IPS-NIHi7 (cell line): ENCODE results near the gene RAI14.
"Not testable (repeated sequence)": the region's sequence is repeated elsewhere in the genome, so short reads cannot be mapped to it uniquely, and the experiment has no call there.

Source experiments
- DNase-seq: peaks from one replicate; pipeline ENCODE4 v3.0.0; 2012; ENCODE audit warnings: mixed read lengths; ENCODE audit errors: extremely low spot score

The RAI14 gene

DNA sequence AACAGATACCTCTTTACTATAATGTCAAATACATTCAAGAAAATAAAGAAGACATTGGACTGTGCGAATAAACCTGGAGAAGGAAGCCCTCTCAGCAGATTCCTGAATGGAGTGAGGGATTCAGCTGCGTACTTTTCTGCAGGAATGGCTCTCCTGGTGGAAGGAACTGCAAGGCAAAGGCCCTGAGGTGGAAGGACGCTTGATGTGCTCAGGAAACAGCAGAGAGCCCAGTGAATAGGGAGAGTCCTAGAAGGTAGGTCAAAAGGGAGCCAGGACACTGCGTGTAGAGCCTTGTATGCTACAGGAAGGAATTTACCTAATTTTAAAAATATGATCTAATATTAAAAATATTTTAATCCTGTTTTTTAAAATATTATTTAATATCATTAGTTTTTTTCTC lies 114.4 kb downstream of the RAI14 start:
- no peak for DNase-seq

- DNase-seq, result no peak
Measured at GRCh38 chr5:34771076-34771475, 114.9 kb downstream of the RAI14 start.

GRCh38 chr5:34772267-34773098 lies 116.4 kb downstream of the RAI14 start:
- no peak for DNase-seq

DNA sequence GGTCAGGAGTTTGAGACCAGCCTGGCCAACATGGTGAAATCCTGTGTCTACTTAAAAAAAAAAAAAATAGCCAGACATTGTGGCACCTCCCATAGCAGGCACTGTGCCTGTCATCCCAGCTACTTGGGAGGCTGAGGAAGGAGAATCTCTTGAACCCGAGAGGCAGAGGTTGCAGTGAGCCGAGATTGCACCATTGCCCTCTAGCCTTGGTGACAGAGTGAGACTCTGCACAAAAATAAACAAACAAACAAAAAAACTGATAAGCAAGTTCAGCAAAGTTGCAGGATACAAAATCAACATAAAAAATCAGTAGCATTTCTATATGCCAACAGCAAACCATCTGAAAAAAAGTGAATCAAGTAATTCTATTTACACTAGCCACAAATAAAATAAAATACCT lies 118.0 kb downstream of the RAI14 start:
- no peak for DNase-seq

DNA sequence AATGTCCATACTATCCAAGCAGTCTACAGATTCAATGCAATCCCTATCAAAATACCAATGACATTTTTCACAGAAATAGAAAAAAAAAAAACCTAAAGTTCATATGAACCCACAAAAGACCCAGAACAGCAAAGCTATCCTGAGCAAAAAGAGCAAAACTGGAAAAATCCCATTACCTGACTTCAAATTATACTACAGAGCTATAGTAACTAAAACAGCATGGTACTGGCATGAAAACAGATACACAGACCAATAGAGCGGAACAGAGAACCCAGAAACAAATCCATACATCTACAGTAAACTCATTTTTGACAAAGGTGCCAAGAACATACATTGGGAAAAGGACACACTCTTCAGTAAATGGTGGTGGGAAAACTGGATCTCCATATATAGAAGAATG lies 118.5 kb downstream of the RAI14 start:
- not testable (repeated sequence) for DNase-seq

DNA sequence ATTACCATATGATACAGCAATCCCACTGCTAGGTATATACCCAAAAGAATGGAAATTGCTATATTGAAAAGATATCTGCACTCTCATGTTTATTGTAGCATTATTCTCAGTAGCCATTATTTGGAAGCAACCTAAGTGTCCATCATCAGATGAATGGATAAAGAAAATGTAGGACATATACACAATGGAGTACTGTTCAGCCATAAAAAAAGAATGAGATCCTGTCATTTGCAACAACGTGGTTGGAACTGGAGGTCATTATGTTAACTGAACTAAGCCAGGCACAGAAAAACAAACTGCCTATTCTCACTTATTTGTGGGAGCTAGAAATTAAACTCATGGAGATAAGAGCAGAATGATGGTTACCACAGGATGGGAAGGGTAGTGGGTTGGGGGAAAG lies 119.8 kb downstream of the RAI14 start:
- no peak for DNase-seq

DNA sequence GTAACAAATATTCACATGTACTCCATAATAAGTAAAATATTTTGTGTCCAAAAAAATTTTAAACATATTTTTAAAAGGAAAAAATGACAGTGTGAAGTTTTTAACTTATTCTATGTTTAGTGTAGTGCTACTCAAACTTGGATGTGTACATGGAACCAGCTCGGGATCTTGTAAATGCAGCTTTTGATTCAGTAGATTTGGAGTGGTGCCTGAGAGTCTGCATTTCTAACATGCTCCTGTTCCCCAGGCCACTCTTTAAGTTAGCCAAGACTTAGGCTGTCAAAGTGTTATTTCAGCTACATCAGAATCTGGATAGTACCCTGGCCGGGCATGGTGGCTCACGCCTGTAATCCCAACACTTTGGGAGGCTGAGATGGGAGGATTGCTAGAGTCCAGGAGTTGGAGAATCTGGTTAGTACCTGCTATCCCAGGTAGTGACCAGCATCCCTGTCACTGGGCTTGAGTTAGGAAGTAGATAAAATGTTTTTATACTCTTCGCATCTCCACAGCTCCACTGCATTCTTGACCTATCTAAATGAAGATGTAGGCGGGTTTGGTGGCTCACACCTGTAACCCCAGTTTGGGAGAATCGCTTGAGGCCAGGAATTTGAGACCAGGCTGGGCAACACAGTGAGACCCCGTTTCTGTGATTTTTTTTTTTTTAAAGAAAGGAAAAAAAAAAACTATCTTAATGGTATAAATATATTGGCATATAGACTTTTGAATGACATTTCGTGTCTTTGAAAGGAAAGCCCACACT lies 122.1 kb downstream of the RAI14 start:
- no peak for DNase-seq

DNA sequence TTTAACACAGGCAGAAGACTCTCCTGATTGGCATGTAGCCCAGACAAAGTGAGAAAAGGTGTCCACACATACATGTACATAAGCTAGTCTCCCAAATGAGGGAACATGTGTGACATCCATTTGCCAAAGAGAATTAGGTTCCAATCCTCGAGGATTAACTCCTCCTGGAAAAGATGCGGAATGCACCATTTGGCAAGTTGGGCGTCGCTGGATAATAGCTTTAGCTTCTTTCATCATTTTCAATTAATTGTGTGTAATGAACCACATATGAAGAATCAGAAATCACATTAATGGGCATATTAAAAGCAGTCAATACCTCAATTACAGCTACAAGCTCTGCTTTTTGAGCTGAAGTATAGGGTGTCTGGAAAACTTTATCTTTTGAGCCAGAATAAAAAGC lies 127.8 kb downstream of the RAI14 start:
- not testable (repeated sequence) for DNase-seq

DNA sequence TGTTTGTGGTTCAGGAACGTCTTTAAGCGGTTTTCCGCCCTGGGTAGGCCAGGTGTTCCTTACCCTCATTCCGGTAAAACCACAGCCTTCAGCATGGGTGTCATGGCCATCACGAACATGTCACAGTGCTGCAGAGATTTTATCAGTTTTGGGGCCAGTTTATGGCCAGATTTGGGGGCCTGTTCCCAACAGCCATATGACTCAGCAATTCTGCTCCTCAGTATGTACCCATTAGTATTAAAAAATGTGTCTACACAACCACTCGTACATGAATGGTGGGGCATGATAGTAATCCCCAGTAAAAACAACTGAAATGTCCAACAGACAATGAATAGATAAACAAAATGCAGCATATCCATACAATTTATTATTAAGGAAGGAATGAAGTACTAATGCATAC lies 130.9 kb downstream of the RAI14 start:
- DNase-seq, result no peak

DNA sequence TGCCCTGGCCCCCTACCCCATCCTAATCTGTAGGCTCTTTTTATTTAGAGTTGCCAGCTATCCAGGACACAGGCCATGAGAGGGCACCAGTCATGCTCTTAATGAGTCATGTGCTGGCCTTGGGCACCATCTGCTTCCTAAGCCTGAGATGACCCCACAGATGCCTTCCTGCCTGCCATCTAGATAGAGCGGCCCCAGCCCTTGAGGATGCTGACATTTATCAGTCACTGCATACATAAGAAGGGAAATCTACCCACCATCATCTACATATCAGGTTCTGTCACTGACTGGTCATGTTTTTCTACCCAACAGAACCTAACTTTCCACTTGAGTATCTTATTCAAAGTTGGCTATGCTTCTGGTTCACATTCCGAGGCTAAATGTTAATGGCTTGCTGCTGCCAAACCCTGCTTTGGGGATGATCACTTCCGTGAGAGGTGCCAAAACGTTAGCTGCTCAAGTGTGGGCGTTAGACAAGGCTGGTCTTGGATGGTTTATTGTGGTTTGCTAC lies 132.9 kb downstream of the RAI14 start:
- no peak for DNase-seq

GRCh38 chr5:34789639-34790038 lies 133.5 kb downstream of the RAI14 start:
- DNase-seq, result no peak

DNA sequence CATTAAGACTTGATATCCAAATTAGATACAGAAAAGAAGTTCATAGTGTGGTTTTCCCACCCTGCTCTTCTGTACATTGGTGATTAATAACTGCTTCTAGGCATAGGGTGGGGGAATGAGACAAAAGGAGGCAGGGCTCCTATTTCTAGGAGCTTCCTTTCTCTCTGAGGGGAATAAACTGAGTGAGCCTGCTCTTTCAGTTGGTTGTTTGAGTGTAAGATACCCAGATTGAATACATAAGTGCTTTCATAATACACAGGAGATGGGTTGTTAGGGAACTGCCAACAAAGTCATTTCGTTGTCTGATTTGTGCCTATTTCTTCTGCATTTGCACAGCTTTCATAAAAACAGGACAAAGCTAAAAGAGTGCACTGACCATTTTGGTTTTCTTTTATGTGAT lies 133.9 kb downstream of the RAI14 start:
- DNase-seq, result no peak

DNA sequence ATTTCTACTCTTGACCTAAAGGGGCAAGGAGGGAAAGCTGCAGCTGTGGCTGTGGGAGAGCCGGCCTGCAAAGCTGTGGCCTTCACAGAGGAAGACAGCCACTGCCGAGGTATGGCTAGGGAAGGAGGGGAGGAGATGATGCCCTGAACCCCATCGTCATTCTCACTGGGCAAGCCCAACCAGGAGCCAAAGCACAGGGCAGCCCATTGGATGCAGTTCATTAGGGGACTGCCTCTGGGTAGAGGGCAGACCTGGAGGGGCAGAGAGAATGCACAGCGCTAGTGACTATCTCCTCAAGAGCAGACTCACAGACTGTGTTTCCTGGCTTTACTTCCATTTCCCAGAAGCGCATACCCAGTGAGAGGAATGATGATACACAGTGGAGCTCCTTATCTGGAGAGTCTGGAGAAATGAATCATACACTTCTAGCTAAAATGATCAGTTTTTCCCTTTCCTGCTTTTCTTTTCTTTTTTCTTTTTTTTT lies 135.7 kb downstream of the RAI14 start:
- peak; percentile 24 for DNase-seq

DNA sequence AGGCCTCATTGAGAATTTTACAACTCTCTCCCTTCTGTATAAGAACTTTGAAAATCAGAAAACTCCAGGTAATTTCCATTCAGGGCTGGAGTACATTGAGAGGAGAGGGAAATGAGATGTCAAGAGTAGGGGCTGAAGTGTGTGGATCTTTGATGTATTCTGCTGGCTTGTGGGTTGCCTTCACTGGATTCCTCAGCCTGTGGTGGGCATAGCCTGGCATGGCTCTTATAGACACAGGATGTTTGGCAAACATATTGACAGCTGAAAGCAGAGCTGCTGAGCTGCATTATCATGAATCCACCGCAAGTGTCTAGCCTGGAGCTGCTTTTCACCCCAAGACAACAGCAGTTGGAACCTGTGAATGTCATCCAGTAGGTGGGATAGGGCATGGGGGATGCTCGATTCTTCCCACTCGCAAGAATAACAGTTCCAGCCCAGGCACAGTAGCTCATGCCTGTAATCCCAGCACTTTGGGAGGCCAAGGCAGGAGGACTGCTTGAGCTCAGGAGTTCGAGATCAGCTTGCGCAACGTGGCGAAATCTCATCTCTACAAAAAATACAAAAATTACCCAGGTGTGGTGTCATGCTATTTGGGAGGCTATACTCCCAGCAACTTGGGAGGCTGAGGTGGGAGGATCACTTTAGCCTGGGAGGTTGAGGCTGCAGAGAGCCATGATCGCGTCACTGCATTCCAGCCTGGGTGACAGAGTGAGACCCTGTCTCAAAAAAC lies 146.9 kb downstream of the RAI14 start:
- DNase-seq, result no peak

- no peak for DNase-seq
Measured at GRCh38 chr5:34803974-34804732, 148.0 kb downstream of the RAI14 start.

DNA sequence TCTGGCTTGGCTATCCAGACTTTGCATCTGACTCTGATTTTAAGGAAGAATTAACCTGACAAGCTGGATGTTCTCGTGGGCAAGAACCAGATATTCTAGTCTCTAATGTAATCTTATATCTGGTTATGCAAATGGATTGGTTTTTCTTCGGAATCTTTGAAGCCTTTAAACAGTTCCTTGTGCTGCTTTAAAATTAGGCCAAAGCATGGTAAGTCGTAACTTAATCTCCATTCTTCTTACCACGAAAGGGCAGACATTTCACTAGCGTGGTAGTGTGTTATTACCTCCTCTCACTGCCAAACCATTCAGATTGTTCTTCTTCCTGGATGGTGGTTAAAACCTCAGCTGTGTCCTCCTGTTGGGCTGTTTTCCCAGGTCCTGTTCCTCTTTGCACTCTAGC lies 148.8 kb downstream of the RAI14 start:
- DNase-seq, result no peak

DNA sequence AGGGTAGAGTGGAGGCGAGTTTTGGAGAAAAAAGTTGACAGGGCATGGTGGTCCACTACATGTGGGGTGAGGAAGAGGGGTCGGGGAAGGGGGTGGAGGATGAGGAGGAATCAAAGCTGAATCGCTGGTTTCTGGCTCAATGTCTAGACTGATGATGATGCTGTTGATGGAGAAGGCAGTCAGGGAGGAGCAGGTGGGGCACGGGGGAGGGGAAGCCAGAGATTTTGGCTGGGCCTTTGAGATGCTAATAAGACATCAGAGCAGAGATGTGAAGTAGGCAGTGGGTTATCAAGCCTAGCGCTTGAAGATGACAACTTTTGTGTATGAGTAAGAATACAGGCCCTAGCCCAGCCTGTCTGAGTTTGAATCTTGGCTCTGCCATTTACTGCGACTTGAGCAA lies 150.4 kb downstream of the RAI14 start:
- peak; percentile 35 for DNase-seq

DNA sequence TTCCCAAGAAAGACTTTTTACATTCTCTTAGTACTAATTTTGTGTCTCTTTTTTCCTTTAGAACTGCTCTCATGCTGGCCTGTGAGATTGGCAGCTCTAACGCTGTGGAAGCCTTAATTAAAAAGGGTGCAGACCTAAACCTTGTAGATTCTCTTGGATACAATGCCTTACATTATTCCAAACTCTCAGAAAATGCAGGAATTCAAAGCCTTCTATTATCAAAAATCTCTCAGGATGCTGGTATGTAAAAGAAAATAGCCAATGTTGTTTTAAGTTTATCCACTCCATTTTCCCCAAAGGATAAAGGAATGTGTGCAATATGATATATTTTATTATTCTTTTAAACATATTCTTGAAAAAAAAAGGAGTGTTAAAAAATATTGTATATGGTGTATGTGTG lies 155.6 kb downstream of the RAI14 start:
- DNase-seq, result no peak

DNA sequence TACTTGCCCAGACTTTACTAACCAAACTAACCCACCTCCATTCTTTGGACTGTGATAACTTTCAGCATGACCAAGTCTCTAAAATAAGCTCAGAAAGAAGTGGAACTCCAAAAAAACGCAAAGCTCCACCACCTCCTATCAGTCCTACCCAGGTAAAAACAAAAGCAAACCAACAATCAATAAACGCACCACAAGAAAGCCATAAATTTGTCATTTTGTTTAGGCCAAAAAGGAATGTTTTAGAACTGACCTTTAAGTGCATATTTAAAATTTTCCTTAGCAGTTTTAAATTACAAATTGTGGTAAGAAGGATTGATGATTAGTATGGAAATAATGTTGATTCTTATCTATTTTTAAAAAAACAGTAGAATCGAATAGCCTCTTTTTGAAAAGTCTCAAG lies 157.4 kb downstream of the RAI14 start:
- DNase-seq, result no peak

GRCh38 chr5:34817558-34818351 lies 161.6 kb downstream of the RAI14 start:
- DNase-seq, result no peak

DNA sequence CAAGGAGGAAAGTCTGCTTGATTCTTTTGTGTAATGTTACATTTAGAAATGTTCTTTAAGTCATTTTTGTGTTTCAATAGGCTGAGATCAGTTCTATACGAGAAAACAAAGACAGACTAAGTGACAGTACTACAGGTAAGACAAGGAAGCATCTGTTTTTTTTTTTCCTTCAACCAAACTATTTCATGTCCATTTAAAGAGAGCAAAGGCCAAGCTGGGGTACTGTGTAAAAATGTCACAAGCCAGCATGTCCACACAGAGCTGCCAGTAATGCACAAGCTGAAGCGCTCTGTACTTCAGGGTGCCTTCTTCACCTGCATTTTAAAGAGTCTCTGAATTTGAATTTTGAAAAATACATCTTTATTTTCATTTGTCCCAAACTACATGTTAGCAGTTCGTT lies 162.6 kb downstream of the RAI14 start:
- DNase-seq, result no peak
